Ascending aorta (tissue), 2 donors: ENCODE results near the gene CPM. TPM values are rescaled to one million over a fixed set of nuclear protein-coding genes. Genes with fewer than 3 reads are reported as not detected.
"Not testable (repeated sequence)": the region's sequence is repeated elsewhere in the genome, so short reads cannot be mapped to it uniquely, and the experiment has no call there.

Experiments used
- DNase-seq, 2 donors: peaks; one replicate each; pipeline ENCODE4 v3.0.0-alpha.2; 2019; ENCODE audit warnings: low spot score in 2 of 2
- H3K27ac ChIP-seq, 2 donors: fragments of 200-600 bp; sonication (generic); one replicate each; pipeline ENCODE4 v1.5.1; 2016 to 2017; ENCODE audit warnings: mild to moderate bottlenecking in 1 of 2
- H3K27me3 ChIP-seq: fragments of 200-600 bp; sonication (generic); one replicate; pipeline ENCODE4 v1.5.1; 2017
- H3K36me3 ChIP-seq, 2 donors: fragments of 200-600 bp; sonication (generic); one replicate each; pipeline ENCODE4 v1.5.1; 2016
- H3K4me1 ChIP-seq, 2 donors: fragments of 200-600 bp; sonication (generic); one replicate each; pipeline ENCODE4 v1.5.1; 2016 to 2017; ENCODE audit warnings: mild to moderate bottlenecking in 1 of 2
- H3K4me3 ChIP-seq, 2 donors: fragments of 200-600 bp; sonication (generic); one replicate each; pipeline ENCODE4 v1.5.1; 2016 to 2017; ENCODE audit warnings: mild to moderate bottlenecking in 1 of 2
- H3K9me3 ChIP-seq, 2 donors: fragments of 200-600 bp; sonication (generic); one replicate each; pipeline ENCODE4 v1.5.1; 2016
- CTCF ChIP-seq, 3 experiments: fragments of 200-600 bp in 2 of 3; fragments of 450-650 bp in 1 of 3; sonication (generic) in 2 of 3; IDR thresholded peaks; one replicate each; pipeline ENCODE4 v1.5.1; 2016 to 2019; ENCODE audit warnings: antibody characterized with exemption in 3 of 3, mild to moderate bottlenecking in 1 of 3, moderate library complexity in 1 of 3
- intact Hi-C: fragments of 100-400 bp; cut with DNase I; formaldehyde crosslinking; loops from one replicate; pipeline ENCODE4 v1.15.1; 2023
- total RNA-seq: library from RNA; depleted of rRNA; stranded (reverse); fragments of >200 nt; gene quantifications from one replicate; pipeline ENCODE4 v1.1.0, GENCODE V29; 2016

The CPM gene
- total RNA-seq, 1 donor from 2014 or later, result 48.1 TPM

- H3K9me3 ChIP-seq, result no peaks in the 10 kb centered on the region
- H3K27me3 ChIP-seq, result no peaks in the 10 kb centered on the region
- no peak overlapping the region for H3K27ac ChIP-seq
- no peak for DNase-seq
- H3K4me3 ChIP-seq, result no peak overlapping the region
- TF ChIP-seq CTCF (IDR thresholded peaks at IDR 0.05), result no peak
- peaks cover 51 to 81% of the 10 kb centered on the region in 2 donors for H3K36me3 ChIP-seq
- H3K4me1 ChIP-seq, result peaks cover 2 to 26% of the 10 kb centered on the region in 2 donors
- intact Hi-C loops, result no loop called here
Observed at GRCh38 chr12:68815232-68815927, 117.6 kb downstream of the CPM start.

DNA sequence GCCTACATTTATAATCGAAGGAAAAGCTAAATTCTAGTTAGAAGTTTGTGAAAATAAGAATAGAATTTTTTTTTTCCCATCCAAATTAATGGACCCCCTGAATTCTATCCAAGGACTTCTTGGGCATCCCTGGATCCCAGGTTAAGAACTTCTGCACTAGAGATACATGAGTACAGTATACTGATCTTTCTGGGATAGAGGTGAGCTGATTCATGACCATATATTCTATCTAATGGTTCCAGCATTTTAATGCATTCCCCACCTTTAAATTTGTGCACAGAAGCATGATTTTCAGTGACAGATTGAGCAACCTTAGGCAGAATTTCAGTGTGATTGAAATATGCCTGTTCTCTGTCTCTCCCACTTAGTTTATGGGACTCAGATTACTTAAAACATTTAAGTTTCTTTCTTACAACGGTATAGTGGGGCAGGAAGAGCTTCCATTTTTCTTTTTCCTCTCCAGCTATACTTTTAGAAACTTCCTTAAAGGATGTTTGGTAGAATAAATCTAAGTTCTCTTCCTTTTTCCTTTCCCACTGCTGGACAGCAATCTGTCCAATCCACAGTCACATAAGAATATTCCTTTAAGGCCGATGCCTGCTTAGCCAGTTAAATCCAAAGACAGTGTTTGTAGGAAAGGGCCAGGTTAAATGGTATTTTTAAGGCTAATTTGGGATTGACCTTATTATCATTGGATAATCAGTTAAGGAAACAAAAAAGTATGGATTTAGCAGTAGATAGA lies 118.3 kb downstream of the CPM start:
- peaks cover 2 to 26% of the 10 kb centered on the region in 2 donors for H3K4me1 ChIP-seq

GRCh38 chr12:68813242-68813593 lies 119.8 kb downstream of the CPM start:
- H3K36me3 ChIP-seq, result peaks cover 43 to 74% of the 10 kb centered on the region in 2 donors
- no peak overlapping the region for H3K4me3 ChIP-seq
- H3K27me3 ChIP-seq, result no peaks in the 10 kb centered on the region
- intact Hi-C loops, result no loop called here
- peaks cover 2 to 26% of the 10 kb centered on the region in 2 donors for H3K4me1 ChIP-seq
- H3K9me3 ChIP-seq, result no peaks in the 10 kb centered on the region
- TF ChIP-seq CTCF (IDR thresholded peaks at IDR 0.05), result no peak
- no peak for DNase-seq
- H3K27ac ChIP-seq, result no peak overlapping the region

More for the DNA sequence above, 118.3 kb downstream of the CPM start:
- H3K36me3 ChIP-seq, result peaks cover 54 to 83% of the 10 kb centered on the region in 2 donors
- H3K9me3 ChIP-seq, result no peaks in the 10 kb centered on the region
- no peak overlapping the region for H3K27ac ChIP-seq
- no peaks in the 10 kb centered on the region for H3K27me3 ChIP-seq
- TF ChIP-seq CTCF (IDR thresholded peaks at IDR 0.05), result no peak
- H3K4me3 ChIP-seq, result peak overlapping the region in 1 of 2 donors; percentile 8
- intact Hi-C loops, result no loop called here
- DNase-seq, result no peak

GRCh38 chr12:68812553-68813241 lies 120.3 kb downstream of the CPM start:
- Histone ChIP-seq H3K27me3 (no peaks in the 10 kb centered on the region), H3K27ac (no peak overlapping the region), H3K4me3 (peak overlapping the region in 1 of 2 donors; percentile 10), H3K9me3 (no peaks in the 10 kb centered on the region), H3K36me3 (peaks cover 38 to 70% of the 10 kb centered on the region in 2 donors), H3K4me1 (peaks cover 2 to 26% of the 10 kb centered on the region in 2 donors)
- no peak for TF ChIP-seq CTCF (IDR thresholded peaks at IDR 0.05)
- no peak for DNase-seq
- intact Hi-C loops, result no loop called here

GRCh38 chr12:68811573-68811972 lies 121.4 kb downstream of the CPM start:
- H3K27ac ChIP-seq, H3K9me3 ChIP-seq, DNase-seq, intact Hi-C loops, H3K27me3 ChIP-seq: not testable (repeated sequence)
- H3K36me3 ChIP-seq, result peaks cover 27 to 58% of the 10 kb centered on the region in 2 donors
- peak overlapping the region in 1 of 2 donors; percentile 19 for H3K4me3 ChIP-seq
- H3K4me1 ChIP-seq, result peaks cover 2 to 26% of the 10 kb centered on the region in 2 donors

DNA sequence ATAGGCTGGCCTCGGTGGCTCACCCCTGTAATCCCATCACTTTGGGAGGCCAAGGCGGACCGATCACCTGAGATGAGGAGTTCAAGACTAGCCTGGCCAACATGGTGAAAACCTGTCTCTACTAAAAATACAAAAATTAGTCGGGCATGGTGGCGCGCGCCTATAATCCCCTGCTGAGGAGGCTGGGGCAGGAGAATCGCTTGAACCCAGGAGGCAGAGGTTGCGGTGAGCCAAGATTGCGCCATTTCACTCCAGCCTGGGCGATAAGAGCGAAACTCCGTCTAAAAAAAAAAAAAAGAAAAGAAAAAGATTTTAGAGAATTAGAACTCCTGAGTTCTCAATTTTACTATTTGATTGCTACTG lies 123.0 kb downstream of the CPM start:
- H3K27me3 ChIP-seq, intact Hi-C loops, H3K9me3 ChIP-seq, DNase-seq: not testable (repeated sequence)
- Histone ChIP-seq H3K4me3 (peak overlapping the region; percentile 81 to 93), H3K4me1 (peaks cover 2 to 25% of the 10 kb centered on the region in 2 donors), H3K27ac (peak overlapping the region in 1 of 2 donors; percentile 98), H3K36me3 (peaks cover 19 to 47% of the 10 kb centered on the region in 2 donors)
